CD4-positive, alpha-beta T cell treated with Interleukin-15 for 1 hour (primary cell): ENCODE results near the gene ITGAE.
A peak's percentile ranks its signal among the peaks of the same experiment; 100 is the strongest.
"Not testable (repeated sequence)": the region's sequence is repeated elsewhere in the genome, so short reads cannot be mapped to it uniquely, and the experiment has no call there.

ENCODE experiments used
- DNase-seq: peaks from one replicate; pipeline ENCODE4 v3.0.0-alpha.2; 2020

Gene ITGAE

DNA sequence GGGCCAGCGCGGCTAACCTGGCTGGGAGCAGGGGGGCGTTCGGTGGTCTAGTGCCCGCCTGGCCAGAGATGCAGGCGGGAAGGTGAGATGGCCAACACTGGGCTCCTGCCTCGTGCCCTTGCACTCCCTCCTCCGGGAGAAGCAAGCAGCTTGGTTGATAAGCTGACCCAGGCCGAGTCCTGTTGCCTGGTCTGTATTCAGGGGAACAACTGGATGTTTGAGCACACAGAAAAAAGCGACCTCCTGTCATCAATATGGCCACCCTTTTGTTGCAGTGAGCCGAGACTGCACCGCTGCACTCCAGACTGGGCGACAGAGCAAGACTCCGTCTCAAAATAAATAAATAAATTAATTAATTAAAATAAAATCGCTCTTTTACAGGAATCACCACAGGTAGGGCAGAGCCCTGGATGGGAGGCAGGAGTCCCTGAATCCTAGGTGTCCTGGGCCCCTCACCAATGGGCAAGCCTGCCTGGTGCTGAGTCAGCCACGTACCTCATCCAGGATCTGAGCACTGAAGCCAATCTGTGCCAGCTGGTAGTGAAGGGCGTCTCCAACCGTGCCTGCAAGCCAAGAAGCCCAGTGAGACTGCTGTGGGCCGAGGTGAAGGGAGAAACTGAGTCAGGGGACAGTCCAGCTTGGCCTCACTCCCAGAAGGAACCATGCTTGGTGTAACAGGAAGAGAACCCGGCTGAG lies 45.5 kb downstream of the ITGAE start:
- no peak for DNase-seq

DNA sequence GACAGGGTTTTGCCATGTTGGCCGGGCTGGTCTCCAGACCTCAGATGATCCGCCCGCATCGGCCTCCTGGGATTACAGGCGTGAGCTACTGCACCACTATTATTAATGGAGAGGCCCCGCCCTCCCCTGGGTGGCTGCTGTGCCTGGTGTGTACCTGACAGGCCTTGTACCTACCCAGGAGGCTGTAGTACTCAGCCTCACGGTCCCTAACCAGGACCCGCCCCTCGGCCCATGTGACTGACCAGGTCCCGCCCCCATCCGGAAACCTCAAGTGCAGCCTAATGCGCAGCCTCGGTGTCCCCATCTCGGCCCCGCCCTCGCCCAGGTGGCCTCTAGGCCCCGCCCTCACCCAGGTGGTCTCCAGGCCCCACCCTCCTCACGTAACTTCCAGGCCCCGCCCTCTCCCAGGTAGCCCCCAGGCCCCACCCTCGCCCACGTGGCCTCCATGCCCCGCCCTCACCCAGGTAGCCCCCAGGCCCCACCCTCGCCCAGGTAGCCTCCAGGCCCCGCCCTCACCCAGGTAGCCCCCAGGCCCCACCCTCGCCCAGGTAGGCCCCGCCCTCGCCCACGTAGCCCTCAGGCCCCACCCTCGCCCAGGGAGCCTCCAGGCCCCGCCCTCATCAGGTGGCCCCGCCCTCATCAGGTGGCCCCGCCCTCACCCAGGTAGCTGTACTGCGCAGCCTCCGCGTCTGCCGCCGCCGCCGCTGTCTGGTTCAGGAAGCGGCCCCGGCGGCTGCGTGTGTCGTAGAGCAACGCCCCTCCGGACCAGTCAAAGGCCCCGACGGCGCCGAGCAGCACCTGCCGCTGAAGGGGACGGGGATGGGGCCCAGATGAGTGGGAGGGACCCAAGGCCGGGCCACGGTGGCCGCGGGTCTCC lies 46.3 kb downstream of the ITGAE start:
- peak; percentile 88 for DNase-seq

DNA sequence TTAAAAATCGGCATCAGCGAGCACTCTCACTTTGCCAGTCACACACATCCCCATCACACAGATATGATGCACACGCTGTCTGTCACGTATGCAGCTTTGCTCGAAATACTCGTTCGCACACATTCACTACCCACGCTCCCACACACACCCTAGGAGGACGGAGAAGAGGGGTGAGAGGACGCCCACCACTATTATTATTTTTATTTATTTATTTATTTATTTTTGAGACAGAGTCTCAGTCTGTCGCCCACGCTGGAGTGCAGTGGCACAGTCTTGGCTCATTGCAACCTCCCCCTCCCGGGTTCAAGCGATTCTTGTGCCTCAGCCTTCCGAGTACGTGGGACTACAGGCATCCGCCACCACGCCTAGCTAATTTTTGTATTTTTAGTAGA lies 46.9 kb downstream of the ITGAE start:
- DNase-seq, result no peak

DNA sequence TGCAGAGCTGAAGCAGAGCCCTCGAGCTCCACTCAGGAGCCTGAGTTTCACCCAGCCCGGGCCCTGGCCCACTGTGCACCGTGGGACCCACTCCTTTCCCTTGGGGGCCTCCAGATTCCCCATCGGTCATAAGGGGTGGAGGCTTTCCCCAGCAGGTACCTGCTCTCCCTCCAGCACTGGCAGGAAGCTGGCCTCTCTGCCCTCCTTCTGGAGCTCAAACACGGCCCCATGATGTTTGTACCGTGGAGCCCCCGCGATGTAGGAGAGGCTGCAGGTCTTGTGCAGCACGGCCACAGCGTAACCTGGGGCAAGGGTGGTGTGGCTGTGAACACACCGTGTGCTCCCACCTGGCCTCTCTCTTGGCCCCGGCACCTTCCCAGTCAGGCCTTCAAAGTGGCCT lies 47.4 kb downstream of the ITGAE start:
- no peak for DNase-seq

DNA sequence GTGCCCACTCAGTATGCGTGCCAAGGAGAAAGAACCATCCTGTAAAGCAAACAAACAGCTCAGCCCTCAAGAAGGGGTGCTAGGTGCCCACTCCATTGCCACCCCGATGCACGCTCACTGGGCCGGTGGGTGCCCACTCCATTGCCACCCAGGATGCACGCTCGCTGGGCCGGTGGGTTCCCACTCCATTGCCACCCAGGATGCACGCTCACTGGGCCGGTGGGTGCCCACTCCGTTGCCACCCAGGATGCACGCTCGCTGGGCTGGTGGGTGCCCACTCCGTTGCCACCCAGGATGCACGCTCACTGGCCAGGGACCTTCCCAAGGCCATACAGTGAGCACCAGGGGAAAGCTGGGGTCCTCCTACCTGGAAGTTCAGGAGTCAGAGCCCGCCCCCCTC lies 49.2 kb downstream of the ITGAE start:
- DNase-seq, result no peak

DNA sequence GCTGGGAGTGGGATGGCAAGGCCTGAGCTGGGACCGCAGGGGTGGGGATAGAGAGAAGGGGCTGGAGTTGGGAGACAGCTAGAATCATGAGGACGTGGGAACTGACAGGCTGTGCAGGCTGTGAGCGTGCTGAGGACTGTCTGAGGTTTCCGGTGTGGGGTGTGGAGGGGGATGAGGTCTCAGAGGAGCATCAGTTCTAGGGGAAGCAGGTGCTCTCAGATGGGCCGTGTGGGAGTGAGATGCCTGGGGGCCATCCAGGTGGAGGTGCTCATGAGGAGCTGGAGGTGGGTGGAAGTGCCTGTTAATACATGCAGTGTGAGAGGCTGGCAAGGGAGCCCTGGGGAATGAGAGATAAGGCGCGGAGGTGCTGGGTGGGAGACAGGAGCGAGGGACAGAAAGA lies 50.1 kb downstream of the ITGAE start:
- peak; percentile 50 for DNase-seq

DNA sequence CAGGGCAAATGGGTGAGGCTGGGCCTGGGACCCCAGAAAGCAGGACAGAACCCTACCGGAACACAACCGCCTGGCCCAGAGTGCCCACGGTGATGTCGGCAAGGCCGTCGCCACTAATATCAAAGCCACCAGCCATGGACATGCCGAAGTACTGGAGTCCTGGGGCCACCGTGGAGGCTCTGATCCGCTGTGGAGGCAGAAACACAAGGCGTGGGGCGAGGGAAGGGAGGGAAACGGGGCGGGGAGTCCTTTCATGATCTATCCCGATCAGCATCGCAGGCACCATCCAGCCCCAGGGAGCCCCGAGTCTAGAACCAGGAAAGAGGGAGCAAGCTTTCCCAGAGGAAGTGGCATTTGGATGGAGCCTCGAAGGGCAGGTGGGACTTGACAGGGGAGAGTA lies 50.7 kb downstream of the ITGAE start:
- DNase-seq, result no peak

DNA sequence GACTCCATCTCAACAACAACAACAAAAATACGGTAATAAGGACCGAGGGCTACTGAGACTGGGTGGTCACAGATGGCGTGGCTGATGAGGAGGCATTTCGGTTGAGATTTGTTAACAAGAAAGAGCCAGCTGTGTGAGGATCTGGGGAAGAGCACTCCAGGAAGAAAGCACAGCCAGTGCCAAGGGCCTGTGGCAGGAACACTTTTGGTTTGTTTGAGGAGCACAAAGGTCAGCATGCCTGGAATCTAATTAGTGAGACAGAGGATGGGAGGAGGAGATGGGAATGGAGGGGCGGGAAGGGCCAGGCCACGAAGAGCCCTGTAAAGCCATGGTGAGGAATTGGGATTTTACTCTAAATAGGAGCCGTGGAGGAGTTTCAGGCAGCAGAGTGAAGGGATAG lies 52.4 kb downstream of the ITGAE start:
- no peak for DNase-seq

DNA sequence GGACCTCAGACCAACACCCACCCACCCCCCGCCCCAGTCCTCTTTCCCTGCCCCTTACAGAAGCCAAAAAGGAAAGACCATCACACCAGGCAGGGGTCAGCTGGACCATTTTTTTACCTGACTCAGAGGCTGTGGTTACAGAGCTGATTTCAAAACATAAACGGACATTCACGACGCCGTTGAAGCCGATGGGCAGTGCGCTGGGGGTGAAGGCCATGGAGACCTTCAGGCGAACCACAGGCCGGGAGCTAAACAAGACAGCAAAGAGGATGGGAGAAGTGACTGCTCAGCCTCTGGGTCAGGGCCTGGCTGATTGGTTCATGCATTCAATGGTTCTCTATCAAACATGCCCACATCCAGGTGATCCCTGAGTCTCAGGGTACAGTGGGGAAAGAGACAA lies 53.2 kb downstream of the ITGAE start:
- no peak for DNase-seq

DNA sequence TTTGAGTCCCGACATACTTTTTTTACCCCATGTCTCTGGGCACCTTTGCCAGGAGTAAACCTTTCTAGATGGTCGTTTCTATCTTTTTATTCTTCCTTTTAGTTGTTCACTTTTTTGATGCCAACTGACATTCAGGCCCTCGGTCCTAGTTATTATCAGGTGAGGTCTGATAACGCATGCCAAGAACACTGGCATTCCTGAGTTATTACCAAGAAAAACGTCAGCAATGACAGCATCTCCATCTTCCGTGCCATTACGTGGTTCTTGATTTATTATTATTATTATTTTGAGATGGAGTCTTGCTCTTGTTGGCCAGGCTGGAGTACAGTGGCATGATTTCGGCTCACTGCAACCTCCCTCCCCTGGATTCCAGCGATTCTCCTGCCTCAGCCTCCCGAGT lies 55.9 kb downstream of the ITGAE start:
- DNase-seq, result no peak

DNA sequence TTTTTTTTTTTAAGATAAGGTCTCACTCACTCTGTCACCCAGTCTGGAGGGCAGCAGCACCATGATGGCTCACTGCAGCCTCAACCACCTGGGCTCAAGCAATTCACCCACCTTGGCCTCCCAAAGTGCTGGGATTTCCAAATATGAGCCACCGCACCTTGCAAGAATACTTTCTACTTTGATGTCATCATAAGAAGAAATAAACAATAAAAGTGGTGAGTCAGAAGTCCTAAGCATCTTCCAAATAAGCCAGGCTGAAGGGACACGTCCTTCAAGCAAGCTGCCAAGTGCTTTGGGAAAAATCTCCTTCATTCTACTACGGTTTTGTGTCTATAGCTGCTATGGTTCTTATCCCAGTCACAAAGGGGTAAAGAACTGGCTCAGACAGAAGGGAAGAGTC lies 57.0 kb downstream of the ITGAE start:
- no peak for DNase-seq

DNA sequence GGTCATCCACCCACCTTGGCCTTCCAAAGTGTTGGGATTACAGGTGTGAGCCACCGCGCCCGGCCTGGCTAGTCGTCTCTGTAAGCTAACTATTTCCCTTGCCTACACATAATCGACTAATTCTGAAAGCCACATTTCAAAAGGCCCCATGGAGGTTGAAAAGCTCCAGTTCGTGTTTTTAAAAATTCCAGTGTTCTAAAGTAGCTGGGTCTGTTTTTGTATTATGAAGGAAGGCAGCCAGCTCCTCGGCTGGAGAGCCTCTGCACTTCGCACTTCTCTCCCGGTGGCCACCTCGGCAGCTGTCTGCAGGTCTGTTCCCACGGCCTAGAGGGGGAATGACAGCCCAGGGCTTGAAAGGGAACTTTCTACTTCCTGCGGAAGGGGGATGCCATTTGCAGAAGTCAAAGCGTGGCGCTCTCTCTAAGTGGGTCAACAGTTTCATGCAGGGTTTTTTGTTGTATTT lies 60.3 kb downstream of the ITGAE start:
- peak; percentile 62 for DNase-seq

DNA sequence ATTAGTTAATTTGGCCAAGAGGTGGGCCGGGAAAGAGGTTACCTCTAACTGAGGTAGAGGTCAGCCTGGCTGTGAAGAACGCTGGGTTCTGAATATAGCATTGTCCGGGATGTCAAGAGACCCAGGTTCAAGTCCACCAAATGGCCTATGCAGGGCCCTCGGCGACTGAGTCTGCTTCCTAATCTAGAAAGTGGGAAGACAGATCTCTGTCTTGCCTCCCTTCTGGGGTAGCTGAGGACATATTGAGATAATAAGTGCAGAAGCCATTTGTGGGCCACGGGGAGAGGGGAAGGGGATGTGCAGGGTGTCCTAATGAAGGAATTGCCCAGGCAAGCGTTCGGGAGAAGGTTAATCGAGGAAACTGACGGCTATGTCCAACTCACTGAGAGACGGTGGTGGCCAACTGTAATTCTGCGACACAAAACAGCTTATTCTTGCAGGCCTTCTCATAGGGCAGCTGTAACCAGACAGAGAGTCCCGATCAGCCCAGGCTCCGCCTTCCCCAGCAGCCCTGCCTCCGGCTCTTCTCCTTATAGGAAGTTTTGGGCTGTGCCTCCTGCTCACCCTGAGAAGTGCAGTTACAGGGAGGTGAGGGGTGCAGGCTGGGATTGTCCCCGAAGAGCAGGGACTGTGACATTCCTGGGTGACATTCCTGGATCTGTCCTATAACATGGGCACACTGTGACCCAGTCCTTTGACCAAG lies 61.4 kb downstream of the ITGAE start:
- DNase-seq, result no peak

DNA sequence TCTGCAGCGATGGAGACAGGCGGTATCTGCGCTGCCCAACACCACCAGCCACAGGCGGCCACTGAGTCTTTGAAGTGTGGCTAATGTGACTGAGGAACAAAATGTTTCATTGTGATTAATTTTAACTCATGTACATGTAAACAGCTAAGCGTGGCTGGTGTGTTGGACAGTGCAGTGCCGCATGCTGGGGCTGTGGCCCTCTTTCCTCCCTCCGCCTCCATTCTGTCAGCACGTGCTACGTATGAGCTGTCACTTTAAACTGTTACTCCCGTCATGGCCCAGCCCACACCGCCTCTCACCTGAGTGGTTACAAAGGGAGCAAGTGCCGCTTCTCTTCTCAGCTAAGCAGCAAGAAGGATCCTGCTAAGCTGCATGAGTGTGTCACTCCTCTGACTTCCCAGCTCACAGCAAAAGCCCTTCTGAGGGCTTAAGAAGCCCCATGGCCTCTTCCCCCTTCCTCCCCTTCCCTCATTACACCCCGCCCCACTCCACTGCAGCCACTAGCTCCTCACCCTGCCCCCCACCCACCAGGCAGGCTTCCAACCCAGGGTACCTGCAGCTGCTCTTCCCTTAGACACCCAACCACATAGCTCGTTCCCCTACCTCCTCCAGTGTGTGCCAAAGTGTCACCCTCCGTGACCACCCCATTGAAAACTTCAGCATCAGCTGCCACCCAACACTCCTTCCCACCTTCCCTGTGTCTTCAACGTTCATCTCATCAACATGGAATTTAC lies 62.3 kb downstream of the ITGAE start:
- DNase-seq, result peak; percentile 50

DNA sequence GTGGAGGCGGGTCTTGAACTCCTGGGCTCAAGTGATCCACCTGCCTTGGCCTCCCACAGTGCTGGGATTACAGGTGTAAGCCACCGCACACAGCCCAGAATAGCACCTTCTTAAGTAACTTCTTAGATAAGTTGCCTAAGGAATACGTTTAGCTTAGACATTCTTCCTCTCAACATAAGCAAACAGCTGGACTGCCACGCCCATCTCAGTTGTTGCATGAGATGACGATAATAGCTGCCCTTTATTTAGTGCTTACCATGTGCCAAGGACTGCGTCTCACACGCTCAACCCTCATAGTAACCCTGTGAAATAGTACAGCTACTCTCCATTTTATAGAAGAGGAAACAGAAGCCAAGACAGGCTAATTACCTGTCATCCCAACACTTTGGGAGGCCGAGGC lies 65.5 kb downstream of the ITGAE start:
- DNase-seq, result no peak

DNA sequence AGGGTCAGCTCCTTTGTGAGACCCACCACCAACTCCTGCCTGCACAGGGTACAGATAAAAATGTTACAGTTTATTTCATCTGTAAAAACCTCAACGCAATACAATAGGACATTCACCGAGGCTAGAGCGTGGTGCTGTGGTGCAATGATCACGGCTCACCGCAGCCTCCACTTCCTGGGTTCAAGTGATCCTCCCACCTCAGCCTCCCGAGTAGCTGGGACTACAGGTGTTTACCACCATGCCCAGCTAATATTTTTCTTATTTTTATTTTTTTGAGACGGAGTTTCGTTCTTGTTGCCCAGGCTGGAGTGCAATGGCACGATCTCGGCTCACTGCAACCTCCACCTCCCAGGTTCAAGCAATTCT lies 66.1 kb downstream of the ITGAE start:
- not testable (repeated sequence) for DNase-seq

DNA sequence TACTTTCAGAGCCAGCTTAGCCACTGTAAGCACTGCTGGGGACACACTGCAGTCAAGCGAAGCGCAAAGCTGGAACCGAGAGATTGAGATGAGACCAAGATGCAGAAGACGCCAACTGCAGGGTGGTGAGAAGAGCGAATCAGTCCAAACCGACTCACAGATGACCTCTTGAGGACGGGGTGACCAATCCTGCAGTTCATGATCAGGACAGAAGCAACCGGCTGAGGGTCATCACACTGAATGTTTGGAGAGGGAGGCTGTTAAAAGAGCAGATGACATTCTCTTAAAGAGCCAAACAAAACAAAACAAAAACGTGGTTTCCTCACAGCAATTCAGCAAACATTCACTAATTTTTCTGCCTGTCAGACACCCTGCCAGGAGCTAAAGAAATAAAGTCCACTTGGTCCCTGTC lies 68.8 kb downstream of the ITGAE start:
- DNase-seq, result peak; percentile 24

DNA sequence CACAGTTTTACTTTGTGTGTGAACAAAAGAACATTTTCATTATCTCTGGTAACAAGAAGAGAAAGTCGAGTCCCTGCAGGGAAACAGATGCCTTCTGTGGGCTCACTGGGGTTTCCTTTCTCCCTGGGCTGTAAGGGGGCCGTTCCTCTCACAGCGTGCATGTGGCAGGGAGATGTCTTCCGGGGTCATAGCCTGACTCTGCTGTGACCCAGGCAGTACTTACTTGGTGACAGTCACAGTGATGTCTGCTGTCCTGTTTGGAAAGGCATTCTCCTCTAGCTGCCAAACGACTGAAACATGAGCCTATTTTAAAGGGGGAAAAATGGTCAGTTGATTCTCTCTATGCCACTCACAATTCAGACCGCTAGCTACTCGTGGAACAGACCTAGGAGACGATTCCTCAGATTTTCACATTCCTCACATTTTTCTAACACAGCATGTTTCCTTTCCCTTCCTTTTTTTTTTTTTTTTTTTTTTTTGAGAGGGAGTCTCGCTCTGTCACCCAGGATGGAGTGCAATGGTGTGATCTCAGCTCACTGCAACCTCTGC lies 70.0 kb downstream of the ITGAE start:
- DNase-seq, result no peak

DNA sequence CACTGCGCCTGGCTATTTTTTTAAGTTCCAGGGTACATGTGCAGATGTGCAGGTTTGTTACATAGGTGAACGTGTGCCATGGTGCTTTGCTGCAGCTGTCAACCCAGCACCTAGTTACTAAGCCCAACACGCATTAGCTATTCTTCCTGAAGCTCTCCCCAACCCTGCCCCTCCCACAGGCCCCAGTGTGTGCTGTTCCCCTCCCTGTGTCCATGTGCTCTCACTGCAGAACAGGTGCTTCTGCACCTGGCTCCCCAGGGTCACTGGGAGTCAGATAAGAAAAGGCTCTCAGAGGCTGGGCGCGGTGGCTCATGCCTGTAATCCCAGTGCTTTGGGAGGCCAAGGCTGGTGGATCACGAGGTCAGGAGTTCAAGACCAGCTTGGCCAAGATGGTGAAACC lies 71.1 kb downstream of the ITGAE start:
- DNase-seq, result no peak

DNA sequence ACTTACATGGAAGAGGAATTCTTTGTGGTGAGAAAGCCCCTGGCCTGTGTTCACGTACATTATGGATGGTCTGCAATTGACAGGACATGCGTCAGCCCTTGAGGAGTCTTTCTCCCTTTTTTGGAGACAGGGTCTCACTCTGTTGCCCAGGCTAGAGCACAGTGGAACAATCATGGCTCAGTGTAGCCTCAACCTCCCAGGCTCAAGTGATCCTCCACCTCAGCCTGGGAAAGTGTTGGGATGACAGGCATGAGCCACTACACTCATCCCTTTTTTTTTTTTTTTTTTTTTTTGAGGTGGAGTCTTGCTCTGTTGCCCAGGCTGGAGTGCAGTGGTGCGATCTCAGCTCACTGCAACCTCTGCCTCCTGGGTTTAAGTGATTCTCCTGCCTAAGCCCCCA lies 72.9 kb downstream of the ITGAE start:
- DNase-seq, result not testable (repeated sequence)

DNA sequence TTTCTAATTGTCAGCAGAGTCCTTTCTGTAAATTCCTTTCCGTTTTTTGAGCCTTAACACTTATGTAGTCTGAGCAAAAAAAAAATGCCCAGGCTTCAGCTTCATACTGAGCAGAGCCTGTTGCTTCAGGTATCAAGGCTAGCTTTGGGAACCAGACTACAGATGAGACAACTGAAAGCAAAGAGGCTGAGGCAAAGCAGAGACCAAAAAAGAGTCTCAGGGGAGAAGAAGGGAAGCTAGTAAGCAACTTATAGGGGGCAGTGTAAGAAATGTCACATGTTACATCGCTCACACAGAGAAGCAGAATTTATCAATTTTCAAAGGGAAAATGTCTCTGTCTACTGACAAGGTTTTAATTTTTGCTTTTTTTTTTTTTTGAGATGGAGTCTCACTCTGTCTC lies 73.9 kb downstream of the ITGAE start:
- DNase-seq, result no peak

DNA sequence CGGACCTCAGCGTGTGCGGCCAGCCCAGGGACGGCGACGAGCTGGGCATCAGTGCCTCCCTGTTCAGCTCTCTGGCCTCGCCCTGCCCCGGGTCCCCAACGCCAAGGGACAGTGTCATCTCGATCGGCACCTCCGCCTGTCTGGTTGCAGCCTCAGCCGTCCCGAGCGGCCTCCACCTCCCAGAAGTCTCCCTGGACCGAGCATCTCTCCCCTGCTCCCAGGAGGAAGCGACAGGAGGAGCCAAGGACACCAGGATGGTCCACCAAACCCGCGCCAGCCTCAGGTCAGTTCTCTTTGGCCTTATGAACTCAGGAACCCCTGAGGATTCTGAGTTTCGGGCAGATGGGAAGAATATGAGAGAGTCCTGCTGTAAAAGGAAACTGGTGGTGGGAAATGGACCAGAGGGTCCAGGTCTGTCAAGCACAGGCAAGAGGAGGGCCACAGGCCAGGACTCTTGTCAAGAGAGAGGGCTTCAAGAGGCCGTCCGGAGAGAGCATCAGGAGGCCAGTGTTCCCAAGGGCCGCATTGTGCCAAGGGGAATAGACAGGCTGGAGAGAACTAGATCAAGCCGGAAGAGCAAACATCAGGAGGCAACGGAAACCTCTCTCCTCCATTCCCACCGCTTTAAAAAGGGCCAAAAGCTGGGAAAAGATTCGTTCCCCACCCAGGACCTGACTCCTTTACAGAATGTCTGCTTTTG lies 76.5 kb downstream of the ITGAE start:
- DNase-seq, result no peak
